Stomach (tissue), 4 donors: ENCODE results near the gene TAF1B.
"Not testable (repeated sequence)": the region's sequence is repeated elsewhere in the genome, so short reads cannot be mapped to it uniquely, and the experiment has no call there.

ENCODE experiments used
- CTCF ChIP-seq, 7 experiments: fragments of 450-650 bp in 4 of 7; fragments of 200-600 bp in 3 of 7; sonication (generic) in 3 of 7; IDR thresholded peaks; one replicate each; pipeline ENCODE4 v1.5.1; 2016 to 2019; ENCODE audit warnings: antibody characterized with exemption in 7 of 7, control low read depth in 2 of 7, mild to moderate bottlenecking in 1 of 7
- EP300 ChIP-seq: sonication (generic); formaldehyde crosslinking; IDR thresholded peaks from one replicate; pipeline ENCODE4 v1.6.1; 2017; ENCODE audit warnings: antibody characterized with exemption
- POLR2A ChIP-seq, 4 donors: fragments of 450-650 bp; IDR thresholded peaks; one replicate each; pipeline ENCODE4 v1.6.1; 2016; ENCODE audit warnings: antibody characterized with exemption in 4 of 4, control low read depth in 2 of 4, mild to moderate bottlenecking in 1 of 4, moderate library complexity in 1 of 4
- POLR2AphosphoS5 ChIP-seq, 3 donors: sonication (generic); formaldehyde crosslinking; IDR thresholded peaks; one replicate each; pipeline ENCODE4 v1.6.1; 2016; ENCODE audit warnings: antibody characterized with exemption in 3 of 3

- TF ChIP-seq POLR2A (IDR thresholded peaks at IDR 0.05); CTCF (IDR thresholded peaks at IDR 0.05); POLR2AphosphoS5 (IDR thresholded peaks at IDR 0.05); EP300: not testable (repeated sequence)
Observed at GRCh38 chr2:9860922-9861580, 17.8 kb downstream of the TAF1B start.
